Fibroblast of mammary gland (primary cell): Measurements from ENCODE around the gene HSF4.
A peak's percentile ranks its signal among the peaks of the same experiment; 100 is the strongest.

Experiments
- DNase-seq: peaks from one replicate; pipeline ENCODE4 v3.0.0-alpha.2; 2010; ENCODE audit warnings: low read depth
- H3K4me3 ChIP-seq: 2 replicates; pipeline ENCODE4 v1.5.1; 2011; ENCODE audit warnings: low read depth, mild to moderate bottlenecking, low read length, moderate library complexity; ENCODE audit not compliant: control insufficient read depth
- TF ChIP-seq, protein P1 (sequence below): conservative IDR thresholded peaks from 2 replicates; pipeline ENCODE4 v1.5.1; 2011; ENCODE audit warnings: low read depth, low read length, inconsistent platforms; ENCODE audit not compliant: control insufficient read depth, insufficient read depth

The HSF4 gene

DNA sequence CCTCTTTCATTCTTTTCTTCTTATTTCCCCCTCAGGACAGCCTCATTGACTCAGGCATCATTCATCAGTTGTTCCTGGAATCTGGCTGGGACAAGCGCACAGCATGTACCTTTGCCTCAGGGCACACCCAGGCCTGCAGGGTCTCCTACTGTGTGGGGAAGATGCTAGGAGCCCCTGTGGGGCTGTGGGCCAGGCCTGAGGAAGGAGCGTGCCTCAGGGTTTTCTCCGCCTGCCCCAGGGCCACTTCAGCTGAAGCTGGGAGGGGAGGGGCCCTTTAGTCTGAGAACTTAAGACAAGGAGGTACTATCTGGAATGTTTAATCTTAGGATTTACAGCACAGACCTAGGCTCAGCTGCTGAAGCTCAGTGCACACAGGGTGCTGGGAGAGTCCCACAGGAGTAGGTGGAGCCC lies 42.3 kb downstream of the HSF4 start:
- peak; percentile 41 for DNase-seq
- TF ChIP-seq, protein P1, sequence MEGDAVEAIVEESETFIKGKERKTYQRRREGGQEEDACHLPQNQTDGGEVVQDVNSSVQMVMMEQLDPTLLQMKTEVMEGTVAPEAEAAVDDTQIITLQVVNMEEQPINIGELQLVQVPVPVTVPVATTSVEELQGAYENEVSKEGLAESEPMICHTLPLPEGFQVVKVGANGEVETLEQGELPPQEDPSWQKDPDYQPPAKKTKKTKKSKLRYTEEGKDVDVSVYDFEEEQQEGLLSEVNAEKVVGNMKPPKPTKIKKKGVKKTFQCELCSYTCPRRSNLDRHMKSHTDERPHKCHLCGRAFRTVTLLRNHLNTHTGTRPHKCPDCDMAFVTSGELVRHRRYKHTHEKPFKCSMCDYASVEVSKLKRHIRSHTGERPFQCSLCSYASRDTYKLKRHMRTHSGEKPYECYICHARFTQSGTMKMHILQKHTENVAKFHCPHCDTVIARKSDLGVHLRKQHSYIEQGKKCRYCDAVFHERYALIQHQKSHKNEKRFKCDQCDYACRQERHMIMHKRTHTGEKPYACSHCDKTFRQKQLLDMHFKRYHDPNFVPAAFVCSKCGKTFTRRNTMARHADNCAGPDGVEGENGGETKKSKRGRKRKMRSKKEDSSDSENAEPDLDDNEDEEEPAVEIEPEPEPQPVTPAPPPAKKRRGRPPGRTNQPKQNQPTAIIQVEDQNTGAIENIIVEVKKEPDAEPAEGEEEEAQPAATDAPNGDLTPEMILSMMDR: no peak
- H3K4me3 ChIP-seq: no peak overlapping the region

DNA sequence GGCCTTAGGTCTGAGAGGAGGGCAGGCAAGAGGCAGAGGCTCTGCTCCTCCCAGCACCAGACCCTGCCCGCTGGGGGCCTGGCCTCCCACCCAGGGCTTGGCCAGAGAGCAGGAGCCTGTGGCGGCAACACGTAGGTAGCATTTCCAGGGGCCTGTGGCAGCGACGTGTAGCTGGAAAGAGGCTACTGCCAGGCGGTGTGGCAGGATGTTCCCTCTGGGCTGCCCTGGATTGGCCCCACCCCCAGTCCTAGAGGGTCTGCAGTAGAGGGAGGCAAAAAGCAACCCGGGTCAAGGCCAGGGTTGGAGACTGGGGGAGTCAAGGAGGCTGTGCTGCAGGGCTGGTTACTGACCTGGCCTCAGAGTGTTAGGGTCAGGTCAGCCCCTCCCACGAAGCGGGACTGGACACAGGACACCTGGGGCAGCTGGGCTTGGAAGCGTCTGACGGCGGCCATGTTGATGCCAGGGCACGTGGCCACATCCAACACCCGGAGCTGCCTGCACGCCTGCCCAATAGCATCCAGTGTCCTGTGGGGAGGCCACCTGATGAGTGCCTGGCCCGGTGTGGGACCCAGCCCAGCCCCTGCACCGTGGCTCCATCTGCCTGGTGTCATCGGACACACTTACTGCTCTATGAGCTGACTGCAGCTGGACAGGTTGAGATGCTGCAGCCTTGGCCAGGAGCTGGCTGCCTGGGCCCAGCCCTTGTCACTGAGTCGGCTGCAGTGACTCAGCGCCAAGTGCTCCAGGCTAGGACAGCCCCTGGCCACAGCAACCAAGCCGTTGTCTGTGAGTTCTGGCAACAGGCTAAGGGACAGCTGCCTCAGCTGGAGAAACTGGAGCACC lies 42.9 kb downstream of the HSF4 start:
- H3K4me3 ChIP-seq: no peak overlapping the region
- peak; percentile 46 for DNase-seq
- TF ChIP-seq, protein P1: no peak

DNA sequence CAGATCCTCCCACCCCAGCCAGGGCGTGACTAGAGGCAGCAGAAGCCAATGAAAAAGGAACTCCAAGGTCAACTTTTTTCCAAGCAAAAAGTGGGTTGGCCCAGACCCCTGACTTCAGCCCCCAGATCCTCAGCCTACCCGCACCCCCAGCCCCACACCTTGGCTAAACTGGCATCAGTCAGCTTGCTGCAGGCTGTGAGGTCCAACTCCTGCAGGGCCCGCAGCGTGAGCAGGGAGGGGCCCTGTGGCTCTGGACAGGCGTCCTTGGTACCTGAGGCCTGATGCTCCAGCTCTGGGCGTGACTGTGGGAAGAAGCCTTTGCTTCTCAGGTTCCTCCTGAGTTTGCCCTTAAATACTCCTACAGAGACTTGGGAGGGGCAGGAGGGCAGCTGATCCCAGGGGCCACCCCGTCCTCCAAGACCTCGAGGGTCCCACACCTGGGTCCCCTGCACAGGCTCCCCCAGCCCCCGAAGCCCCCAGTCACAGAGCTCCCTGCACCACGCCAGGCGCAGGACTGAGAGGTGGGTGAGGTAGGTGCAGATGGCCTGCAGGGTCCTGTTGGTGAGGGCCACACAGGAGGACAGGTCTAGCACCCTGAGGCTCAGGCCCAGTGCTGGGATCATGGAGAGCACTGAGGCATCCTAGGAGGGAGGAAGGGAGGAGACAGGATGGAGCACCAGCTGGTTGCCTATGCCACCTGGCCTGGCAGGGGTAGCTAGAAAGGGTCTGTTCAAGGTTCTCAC lies 43.8 kb downstream of the HSF4 start:
- no peak overlapping the region for H3K4me3 ChIP-seq
- DNase-seq: no peak
- TF ChIP-seq, protein P1: no peak

DNA sequence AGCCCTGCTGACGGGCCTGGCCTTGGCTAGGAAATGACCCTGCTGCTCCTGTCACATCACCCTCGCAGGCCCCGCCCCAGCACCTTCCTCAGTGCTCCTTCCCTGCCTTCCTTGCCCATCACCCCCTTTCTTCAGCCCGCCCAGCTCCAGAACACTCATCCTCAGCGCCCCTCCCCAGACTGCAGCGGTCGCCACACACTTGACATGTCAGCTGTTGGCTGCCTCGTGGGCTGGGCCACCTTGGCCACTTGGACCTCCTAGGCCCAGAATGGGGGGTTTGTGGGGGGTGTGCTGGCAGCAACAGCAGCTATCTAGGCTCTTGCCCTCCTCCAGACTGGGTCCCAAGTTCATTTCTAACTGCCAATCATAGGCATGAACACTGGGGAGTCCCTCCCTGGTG lies 45.0 kb downstream of the HSF4 start:
- no peak for DNase-seq
- no peak overlapping the region for H3K4me3 ChIP-seq
- TF ChIP-seq, protein P1: no peak

DNA sequence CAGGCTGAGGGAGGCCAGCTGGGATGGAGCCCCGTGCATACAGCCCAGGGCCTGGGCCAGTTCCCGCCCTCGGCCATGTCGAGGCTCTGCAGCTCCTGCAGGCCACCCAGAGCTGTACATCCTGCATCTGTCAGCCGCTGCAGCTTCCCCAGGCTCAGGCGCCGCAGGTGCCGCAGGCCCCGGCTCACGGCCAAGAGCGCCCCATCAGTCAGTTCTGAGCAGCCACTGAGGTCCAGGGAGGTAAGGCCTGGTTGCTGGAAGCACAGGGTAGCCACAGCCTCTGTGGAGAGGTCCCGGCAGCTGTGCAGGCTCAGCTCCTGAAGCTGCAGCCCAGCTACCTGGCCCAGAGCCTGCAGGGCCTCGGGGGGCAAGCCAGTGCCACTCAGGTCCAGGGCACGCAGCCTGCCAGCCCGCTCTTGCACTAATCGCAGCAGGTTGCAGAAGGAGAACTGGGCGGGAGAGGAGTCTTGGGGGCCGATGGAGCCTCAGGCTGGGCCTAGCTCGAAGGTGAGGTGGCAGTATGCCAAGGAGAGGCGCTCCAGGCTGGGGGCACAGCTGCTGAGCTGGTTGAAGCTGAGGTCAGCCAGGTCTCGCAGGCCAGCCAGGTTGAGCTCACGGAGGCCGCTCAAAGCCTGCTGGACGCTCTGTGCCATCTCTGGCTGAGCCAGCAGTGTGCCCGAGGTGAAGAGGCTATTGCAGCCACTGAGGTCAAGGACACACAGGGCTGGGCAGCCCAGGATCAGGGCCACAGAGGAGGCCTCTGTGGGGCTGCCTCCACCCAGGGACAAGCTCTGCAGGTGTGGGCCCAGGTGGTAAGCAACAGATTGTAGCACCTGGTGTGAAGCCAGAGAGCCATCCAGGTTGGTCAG lies 45.8 kb downstream of the HSF4 start:
- no peak for DNase-seq
- H3K4me3 ChIP-seq: no peak overlapping the region
- TF ChIP-seq, protein P1: no peak

DNA sequence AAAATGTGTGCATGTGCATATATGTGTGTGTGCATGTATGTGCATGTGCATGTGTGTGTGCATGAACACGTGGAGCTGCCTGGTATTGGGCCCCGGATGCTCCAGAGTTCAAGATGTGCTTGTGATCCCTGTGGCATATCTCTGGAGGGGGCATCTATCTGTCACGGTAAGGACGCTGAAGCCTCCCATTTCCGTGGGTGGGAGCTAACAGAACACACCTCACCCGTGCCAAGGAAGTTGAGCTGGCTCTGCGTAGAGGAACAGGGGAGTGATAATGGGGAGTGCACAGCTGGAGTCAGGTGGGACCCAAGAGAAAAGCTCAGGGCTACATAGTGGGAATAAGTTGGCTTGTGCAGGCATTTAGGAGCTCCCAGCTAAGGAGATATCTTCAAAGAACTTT lies 47.1 kb downstream of the HSF4 start:
- TF ChIP-seq, protein P1: no peak
- no peak overlapping the region for H3K4me3 ChIP-seq
- DNase-seq: no peak
